GM12892 (cell line): ENCODE results near the gene CCDC18.
"Not testable (repeated sequence)": the region's sequence is repeated elsewhere in the genome, so short reads cannot be mapped to it uniquely, and the experiment has no call there.

Experiments used
- DNase-seq: peaks from one replicate; pipeline ENCODE4 v3.0.0; 2011; ENCODE audit not compliant: insufficient read length
- FAIRE-seq: peaks from 2 replicates; lab custom pipeline; 2011; peaks lifted over from hg19 to GRCh38; lab: Jason Lieb, UNC
- POLR2A ChIP-seq: IDR thresholded peaks from 2 replicates; pipeline ENCODE4 v1.6.1; 2011; ENCODE audit warnings: low read depth, low read length, control low read depth
- POLR2AphosphoS5 ChIP-seq: IDR thresholded peaks from 2 replicates; pipeline ENCODE4 v1.6.1; 2011; ENCODE audit warnings: low read depth, low read length, control low read depth
- TAF1 ChIP-seq: IDR thresholded peaks from 2 replicates; pipeline ENCODE4 v1.6.1; 2011; ENCODE audit warnings: low read depth, mild to moderate bottlenecking, control low read depth, low read length, borderline replicate concordance

Gene CCDC18

GRCh38 chr1:93154898-93155297 is 25.6 kb upstream of the CCDC18 start:
- FAIRE-seq = no peak
- TF ChIP-seq POLR2A (no peak), POLR2AphosphoS5 (no peak), TAF1 (no peak)
- DNase-seq = no peak

DNA sequence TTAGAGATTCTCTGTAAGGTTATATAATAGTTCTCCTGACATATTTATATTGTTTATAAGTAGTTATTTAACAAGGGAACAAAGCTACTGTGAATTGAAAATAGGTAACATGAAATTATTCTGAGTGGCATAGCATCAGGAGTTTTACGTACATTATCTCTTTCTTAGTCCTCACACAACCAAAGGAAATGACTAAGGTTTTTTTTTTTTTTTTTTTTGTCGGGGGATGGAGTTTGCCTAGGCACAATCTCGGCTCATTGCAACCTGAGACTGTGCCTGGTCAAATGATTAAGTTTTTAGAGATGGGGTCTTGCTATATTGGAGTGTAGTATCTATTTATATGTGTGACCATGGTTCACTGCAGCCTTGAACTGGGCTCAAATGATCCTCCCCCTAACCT is 25.2 kb upstream of the CCDC18 start:
- FAIRE-seq (no peak), DNase-seq (no peak)
- TF ChIP-seq POLR2AphosphoS5 = no peak

DNA sequence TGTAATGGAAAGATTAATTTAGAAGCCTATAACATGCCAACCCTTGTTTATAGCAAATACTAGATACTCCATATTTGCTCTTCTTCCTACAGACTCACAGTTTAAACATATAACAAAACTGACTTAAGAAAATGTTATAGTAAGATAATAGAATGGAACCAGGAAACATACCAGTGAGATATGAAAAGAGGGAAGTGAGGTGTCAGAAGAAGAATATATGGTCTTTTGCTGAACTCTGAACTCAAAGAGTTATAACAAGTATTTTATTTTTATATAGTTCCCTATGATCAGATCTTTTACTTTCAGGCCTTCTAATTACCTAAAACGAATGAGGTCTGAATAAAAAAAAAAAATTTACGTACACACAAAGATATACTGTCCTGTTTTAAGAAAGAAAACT is 21.2 kb upstream of the CCDC18 start:
- no peak for FAIRE-seq
- no peak for DNase-seq
- TF ChIP-seq TAF1 (no peak), POLR2AphosphoS5 (no peak), POLR2A (no peak)

- FAIRE-seq, DNase-seq: not testable (repeated sequence)
Observed at GRCh38 chr1:93163314-93163713, 17.2 kb upstream of the CCDC18 start.

DNA sequence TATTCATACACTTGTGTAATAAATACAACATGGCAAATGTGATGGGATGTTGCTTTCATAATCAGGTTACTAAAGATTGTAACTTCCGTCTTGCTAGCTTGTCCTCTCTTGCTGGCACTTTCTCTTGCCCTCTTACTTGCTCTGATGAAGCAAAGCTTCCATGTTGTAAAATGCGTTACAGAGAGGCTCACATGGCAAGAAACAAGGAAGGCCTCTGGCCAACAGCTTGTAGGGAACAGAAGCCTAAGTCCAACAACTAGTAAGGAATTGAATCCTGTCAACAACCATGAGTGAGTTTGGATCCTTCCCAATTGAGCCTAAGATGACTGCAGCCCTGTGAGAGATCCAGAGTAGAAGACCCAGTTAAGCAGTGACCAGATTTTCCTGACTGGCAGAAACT is 15.7 kb upstream of the CCDC18 start:
- FAIRE-seq (no peak), DNase-seq (no peak)
- TF ChIP-seq POLR2A (no peak), POLR2AphosphoS5 (no peak), TAF1 (no peak)

DNA sequence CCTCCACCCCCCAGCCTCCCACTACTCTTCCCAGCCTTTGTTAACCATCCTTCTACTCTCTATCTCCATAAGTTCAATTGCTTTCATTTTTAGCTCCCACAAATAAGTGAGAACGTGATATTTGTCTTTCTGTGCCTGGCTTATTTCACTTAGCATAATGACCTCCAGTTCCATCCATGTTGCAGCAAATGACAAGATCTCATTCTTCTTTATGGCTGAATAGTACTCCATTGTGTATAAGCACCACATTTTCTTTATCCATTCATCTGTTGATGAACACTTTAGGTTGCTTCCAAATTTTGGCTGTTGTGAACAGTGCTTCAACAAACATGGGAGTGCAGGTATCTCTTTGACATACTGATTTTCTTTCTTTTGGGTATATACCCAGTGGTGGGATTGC is 14.6 kb upstream of the CCDC18 start:
- FAIRE-seq, DNase-seq: not testable (repeated sequence)

- no peak for DNase-seq
- TF ChIP-seq TAF1 (no peak), POLR2AphosphoS5 (no peak), POLR2A (no peak)
- no peak for FAIRE-seq
Observed at GRCh38 chr1:93167006-93167405, 13.5 kb upstream of the CCDC18 start.

- DNase-seq, FAIRE-seq: not testable (repeated sequence)
Observed at GRCh38 chr1:93170141-93170678, 10.3 kb upstream of the CCDC18 start.

DNA sequence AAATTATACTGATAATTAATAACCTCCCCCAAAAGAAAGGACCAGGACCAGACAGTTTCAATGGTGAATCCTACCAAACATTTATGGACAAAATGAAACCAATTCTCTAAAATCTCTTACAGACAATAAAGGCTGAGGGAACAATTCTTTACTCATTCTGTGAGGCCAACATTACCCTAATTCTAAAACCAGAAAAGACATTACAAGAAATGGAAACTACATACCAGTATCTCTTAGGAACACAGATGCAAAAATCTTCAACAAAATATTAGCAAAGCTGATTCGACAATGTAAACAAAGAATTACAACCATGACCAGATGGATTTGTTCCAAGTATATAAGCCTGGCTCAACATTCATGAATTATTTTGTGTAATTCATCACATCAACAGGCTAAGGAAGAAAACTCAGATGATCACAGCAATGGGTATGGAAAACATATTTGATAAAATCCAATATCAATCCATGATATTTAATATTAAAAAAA is 8.9 kb upstream of the CCDC18 start:
- FAIRE-seq (no peak), DNase-seq (no peak)
- TF ChIP-seq TAF1 (no peak), POLR2AphosphoS5 (no peak), POLR2A (no peak)

GRCh38 chr1:93172778-93173177 is 7.7 kb upstream of the CCDC18 start:
- DNase-seq (no peak), FAIRE-seq (no peak)
- TF ChIP-seq TAF1 = no peak
- no peak for TF ChIP-seq POLR2AphosphoS5
- TF ChIP-seq POLR2A = no peak

DNA sequence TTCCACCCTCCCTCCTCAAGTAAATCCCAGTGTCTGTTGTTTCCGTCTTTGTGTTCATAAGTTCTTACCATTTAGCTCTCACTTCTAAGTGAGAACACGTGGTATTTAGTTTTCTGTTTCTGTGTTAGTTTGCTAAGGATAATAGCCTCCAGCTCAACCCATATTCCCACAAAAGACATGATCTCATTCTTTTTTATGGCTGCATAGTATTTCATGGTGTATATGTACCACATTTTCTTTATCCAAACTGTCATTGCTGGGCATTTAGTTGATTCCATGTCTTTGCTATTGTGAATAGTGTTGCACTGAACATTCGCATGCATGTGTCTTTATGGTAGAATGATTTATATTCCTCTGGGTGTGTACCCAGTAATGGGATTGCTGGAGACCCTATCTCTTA is 5.9 kb upstream of the CCDC18 start:
- not testable (repeated sequence) for DNase-seq, FAIRE-seq

- no peak for FAIRE-seq
- TF ChIP-seq POLR2A = no peak
- no peak for TF ChIP-seq POLR2AphosphoS5
- no peak for TF ChIP-seq TAF1
- no peak for DNase-seq
Observed at GRCh38 chr1:93177991-93178390, 2.5 kb upstream of the CCDC18 start.

- TF ChIP-seq POLR2AphosphoS5 (no peak), POLR2A (no peak), TAF1 (no peak)
- DNase-seq (no peak), FAIRE-seq (no peak)
Observed at GRCh38 chr1:93178418-93178817, 2.1 kb upstream of the CCDC18 start.
